ENCODE data around the gene CRADD.
"Not testable (repeated sequence)": the region's sequence is repeated elsewhere in the genome, so short reads cannot be mapped to it uniquely, and the experiment has no call there.

Gene CRADD

DNA sequence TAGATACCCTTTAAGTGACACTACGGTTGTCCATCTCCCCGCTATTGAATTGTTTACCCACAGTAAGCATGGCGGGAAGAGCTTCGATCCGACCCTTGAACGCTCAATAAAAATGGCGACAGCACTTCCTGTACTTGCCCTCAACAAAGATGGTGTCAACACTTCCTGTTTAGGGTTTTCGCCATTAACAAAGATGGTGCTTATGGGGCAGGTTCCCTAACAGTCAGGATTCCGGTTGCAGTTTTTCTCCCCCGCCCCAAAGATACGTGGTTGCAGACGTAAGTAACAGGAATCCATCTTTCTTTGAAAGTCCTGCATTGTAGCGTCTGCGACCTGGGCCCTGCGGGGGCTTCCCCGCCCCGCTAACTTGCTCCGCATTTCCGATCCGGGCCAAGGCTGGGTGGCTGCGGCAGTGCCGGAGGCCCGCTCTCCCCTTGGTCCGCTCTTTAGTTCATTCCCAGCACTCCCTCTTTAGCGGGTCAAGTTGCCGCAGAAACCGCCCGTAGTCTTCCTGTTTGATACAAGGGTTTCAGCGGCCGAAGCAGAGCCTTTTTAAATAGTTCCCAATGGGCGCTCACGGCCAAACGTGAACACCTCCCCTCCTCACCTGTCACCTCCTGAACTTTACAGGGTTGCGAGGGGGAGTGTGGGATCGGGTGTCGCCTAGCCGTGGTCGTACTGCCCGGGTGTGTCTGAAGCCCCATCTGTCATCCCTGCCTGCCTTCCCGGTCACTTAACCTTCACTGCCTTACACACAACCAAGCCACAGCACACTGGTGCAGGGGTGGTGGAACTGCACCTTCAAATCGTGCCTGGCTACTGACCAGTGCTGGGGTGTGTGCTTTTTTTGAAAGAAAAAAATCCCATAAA lies at the start of gene CRADD:
TSS of gene CRADD (plus strand) at position 181 of the 870 bp plus-strand sequence.
- DNase-seq (ENCODE audit: low spot score), result peak; percentile 96

- DNase-seq (ENCODE audit: low spot score), result no peak
These were observed 44.8 kb upstream of the CRADD start for GRCh38 chr12:93632383-93632782.

DNA sequence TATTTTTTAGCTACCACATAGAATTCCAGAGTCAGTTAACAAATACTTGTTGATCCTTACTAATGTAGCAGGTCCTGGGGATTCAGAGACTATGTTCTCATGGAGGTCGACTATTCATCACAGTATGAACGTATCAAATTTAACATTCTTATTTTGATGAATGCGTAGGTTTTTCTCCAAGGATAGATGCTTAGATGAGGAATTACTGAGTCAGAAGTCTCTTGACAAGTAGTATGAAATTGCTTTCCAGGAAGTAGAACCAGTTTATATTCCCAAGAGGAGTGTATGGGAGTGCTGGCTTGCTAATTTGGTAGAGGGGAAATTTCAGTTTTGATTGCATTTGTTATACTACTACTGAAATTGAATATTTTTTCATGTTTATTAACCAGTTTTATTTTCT lies 42.8 kb upstream of the CRADD start:
- DNase-seq (ENCODE audit: low spot score), result no peak

DNA sequence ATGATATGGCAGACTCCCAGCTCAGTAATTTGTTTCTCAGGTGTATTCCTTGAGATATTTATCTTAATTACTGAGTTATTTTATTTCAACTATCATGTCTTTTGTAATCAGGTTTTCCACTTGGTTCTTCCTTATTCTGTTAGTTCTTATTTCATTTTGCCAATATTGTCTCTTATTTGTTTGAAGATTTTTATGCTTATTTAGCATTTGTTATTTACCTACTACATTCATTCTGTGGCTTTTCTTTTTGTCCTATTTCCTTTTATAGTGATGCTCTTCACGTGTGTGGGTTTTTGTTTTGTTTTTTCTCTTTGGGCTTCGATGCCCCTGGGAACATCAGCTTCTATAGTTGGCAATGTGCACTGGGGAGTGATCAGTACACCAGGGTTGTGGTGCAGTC lies 40.5 kb upstream of the CRADD start:
- no peak for DNase-seq (ENCODE audit: low spot score)

DNA sequence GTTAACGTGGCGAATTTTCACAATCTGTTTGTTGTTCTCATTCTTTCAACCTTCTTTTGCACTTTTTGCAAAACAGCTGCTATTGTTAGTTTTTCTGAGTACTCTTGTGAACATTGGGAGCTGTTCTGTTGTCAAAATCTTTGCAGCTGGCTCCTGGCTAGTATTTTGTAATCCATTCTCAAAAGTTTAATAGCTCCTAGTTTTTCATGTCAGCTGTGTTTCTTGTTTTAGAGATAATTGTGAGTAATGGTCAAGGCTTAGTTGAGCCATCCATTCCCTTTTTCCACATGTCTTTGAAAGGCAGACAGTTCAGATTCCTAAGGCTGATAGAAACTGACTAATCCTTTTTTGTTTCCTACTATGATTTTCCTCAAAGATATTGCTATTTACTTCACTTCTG lies 39.1 kb upstream of the CRADD start:
- DNase-seq (ENCODE audit: low spot score), result no peak

DNA sequence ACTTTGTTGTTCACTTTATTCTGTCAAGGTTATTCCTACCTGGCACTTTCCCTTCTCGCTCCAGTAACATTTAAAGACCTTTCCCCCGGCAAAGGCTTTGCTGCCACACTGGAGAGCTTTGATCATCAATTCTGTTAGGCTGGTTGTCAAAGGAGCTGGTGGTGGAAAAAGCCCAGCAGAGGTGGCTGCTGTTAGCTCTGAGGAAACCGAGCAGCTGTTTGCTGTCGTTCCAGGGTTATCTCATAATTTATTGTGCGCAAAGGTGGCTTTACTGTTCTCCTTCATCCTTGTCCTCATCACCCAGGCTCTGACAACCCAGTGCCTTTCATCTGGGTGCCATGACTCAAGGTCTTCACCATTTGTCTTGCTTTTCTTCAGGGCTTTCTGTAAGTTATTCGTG lies 38.2 kb upstream of the CRADD start:
- DNase-seq (ENCODE audit: low spot score), result no peak

DNA sequence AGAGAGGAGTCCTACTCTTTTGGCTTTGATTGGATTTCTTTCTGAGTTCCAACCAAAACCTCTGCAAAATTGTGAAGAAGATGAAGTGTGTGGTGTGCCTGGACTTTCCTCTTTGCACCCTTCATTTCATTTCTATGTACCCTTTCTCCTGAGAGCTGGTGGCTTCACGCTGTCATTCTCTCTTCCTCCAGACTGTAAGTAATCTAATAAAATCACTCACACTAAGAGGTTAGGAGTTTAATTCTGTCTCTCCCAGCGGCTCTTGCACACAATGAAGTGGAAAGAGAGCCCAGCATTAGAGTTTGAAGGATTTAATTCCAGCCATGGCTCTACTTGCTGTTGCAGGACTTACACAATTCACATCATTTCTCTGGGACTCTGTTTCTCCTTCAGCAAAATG lies 37.8 kb upstream of the CRADD start:
- DNase-seq (ENCODE audit: low spot score), result no peak

DNA sequence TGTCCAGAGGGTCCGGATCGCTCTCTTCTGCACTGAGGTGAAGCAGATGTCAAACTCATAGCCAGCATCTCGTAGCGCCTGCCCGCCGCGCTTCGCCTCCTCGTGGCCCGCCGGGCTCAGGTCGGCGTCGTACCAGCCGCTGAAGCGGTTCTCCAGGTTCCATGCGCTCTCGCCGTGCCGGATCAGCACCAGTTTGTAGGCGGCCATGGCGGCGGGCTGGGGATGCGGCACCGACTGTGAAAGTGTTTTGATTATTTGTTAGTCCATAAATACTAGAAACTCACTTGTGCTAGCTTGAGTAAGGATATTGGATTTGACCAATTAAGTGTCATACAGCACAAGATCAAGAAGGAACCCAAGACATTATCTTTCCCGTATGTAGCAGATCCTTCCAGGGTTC lies 35.8 kb upstream of the CRADD start:
- DNase-seq (ENCODE audit: low spot score), result not testable (repeated sequence)

DNA sequence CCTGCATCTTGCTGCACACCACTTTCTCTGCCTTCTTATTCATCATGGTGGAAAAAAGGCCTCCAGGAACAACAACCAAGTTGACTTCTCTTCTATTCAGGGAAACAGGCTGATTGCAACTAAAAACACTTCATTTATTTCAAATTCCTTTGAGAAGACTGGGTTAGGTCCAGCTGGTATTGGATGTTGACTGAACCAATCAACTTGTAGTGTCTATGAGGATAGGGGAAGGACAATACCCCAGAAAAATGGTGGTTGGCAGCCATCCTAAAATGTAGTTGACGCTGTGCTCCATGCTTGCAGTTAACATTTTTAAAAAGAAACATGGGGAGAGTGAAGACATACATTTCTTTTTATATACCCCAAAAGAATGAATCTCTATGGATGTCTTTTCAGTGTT lies 34.4 kb upstream of the CRADD start:
- no peak for DNase-seq (ENCODE audit: low spot score)

DNA sequence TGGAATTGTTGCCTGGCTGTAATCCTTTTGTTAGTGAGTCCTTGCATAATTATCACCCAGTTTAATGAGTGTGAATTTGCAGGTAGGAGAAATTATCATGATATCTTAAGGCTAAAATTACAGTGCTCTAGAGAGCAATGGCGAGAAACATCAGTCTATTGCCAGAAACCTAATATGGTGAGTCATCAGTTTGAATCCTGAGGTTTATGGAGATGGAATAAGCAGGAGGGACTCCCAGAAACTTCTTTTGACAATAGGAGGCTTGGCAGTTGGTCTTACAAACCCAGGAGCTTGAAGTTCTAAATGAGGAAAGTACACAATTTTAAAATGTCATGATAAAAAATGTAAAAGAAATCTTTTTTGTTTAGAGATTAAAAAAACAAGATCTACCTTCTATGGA lies 31.5 kb upstream of the CRADD start:
- DNase-seq (ENCODE audit: low spot score), result no peak

DNA sequence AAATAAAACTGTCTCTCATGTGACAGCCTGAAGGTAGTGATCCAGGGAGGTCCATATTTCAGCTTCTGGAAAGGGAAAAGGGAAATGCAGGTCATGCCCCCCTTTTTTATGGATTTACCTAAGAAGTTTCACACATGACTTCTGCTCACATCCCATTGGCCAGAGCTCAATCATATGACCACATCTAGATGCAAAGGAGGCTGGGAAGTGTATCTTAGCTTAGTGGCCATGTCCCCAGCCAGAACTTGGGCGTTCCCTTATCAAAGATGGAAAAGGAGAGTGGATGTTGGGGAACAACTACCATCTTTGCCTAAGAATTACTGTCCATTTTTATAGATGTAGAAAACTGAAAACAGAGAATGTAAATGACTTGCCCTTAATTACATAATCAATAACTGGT lies 26.5 kb upstream of the CRADD start:
- DNase-seq (ENCODE audit: low spot score), result no peak

DNA sequence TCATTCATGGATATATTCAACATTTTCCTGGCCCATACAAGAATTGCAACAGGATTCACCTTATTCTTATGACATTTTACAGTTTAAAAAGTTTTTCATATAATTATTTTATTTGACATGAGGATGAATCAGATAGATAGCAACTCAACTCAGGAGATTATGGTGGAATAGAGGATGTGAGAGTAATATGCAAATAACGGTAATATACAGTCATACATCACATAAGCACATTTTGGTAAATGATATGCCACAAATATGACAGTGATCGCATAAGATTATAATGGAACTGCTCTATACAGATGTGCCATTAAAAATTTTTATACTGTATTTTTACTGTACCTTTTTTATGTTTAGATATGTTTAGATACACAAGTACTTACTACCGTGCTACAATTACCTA lies 24.1 kb upstream of the CRADD start:
- no peak for DNase-seq (ENCODE audit: low spot score)

DNA sequence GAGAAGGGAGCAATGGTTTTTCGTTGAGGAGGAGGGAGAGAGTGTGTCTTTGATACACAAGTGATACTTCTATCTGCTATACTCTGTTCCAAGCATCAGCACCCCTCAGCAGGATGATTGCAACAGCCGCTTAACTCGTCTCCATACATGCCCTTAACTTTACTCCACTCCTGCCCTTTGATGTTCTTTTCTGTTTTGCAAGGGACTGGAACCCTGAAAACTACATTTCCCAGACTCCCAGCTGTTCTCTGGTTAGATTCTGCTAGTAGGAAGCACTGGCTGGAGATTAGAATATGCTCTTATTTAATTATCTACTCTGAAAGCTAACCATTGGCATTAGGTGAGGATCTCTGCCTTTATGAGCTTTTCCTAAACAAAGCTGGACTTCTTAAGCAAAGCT lies 23.5 kb upstream of the CRADD start:
- DNase-seq (ENCODE audit: low spot score), result no peak

- no peak for DNase-seq (ENCODE audit: low spot score)
These were observed 22.8 kb upstream of the CRADD start for GRCh38 chr12:93654421-93654820.

DNA sequence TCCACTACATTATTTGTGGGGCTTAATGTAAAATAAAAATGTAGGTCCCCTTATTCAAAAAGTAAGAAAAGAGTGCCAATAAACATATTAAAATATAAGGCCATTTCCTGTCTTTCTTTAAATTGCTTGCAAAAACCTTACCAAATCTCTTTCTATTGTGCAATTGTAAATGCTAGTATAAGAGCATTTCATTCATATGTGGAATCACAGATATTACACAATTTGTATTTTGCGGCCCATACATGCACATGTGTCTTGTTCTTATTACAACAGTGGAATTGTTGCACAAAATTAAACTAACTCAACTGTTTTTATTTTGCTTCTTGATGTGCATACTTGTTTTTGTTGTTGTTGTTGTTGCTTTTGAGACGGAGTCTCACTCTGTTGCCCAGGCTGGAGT lies 20.1 kb upstream of the CRADD start:
- no peak for DNase-seq (ENCODE audit: low spot score)

DNA sequence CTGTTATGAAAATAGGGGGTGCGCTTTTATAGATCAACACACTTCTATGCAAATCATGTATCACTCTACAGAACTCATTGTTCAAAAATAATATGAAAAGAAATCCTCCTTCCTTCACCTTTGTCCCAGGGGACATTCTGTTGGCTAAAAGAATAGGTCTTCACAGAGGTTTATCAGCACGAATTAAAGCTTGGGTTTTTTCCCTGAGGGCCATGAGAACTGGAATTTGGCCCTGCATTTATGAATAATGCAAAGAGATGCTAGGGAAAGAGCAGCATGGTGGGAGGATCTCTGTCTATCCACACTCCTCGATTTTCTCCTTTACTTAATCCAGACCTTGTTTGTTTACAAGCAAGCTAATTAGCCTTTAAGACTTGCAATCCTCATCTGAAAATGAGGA lies 16.2 kb upstream of the CRADD start:
- DNase-seq (ENCODE audit: low spot score), result no peak

- DNase-seq (ENCODE audit: low spot score), result no peak
These were observed 14.0 kb upstream of the CRADD start for GRCh38 chr12:93663006-93663728.

DNA sequence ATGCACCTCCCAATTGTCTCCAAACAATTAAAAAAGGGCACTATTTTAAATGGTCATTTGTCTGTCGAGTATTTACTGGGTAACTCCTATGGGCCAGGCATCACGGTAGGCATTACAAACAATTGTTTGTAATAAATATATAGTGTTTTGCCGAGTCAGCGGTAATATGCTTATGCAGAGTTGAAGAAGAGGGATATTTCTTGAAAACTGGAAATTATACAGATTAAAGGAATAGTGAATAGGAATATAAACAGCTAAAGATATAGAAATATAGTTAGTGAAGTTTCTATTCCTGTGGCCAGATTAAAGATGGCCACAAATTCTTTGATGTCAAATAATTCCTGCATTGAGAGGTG lies 13.5 kb upstream of the CRADD start:
- DNase-seq (ENCODE audit: low spot score), result no peak

DNA sequence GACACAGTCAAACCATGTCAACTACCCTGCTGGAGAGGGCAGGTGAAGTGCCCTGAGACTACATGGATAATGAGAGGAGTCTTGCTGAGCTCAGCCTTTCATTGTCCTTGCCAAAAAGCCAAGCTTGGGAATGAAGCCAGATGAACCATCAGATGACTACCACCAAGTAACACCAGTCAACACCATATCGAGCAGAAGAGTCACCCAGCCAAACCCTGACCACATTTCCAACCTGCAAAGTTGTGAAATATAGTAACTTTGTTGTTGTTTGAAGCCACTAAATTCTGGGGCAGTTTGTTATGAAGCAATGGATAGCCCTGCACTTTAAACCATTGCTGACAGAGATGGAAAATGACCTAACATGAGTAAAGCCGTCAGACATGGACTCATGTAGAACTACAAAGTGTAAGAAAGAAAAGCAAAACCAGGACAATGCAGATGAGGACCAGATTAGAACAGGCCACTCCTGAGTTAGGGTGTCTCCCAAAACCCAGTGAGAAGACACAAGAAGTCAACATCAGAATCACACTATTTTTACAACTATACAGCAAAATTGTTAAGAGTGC lies 12.5 kb upstream of the CRADD start:
- DNase-seq (ENCODE audit: low spot score), result no peak

DNA sequence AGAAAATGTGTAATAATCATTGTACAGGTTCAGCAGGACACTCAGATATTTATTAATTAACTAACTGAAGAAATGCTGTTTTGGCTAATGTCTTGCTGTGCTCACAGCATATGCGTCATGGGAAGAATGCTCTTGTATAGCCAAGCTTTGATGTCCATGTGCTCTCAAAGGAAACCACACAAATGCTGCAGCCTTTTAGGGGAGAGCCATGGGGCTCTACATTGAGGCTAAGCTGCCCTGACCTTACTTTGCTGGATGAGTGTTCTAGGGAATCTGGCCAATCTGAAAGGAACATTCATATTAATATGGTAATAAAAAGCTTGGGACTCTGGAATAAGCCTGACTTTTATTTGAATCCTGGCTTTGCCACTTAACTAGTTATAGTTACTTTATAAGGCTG lies 9.5 kb upstream of the CRADD start:
- DNase-seq (ENCODE audit: low spot score), result no peak

- no peak for DNase-seq (ENCODE audit: low spot score)
These were observed 8.2 kb upstream of the CRADD start for GRCh38 chr12:93668919-93669418.

DNA sequence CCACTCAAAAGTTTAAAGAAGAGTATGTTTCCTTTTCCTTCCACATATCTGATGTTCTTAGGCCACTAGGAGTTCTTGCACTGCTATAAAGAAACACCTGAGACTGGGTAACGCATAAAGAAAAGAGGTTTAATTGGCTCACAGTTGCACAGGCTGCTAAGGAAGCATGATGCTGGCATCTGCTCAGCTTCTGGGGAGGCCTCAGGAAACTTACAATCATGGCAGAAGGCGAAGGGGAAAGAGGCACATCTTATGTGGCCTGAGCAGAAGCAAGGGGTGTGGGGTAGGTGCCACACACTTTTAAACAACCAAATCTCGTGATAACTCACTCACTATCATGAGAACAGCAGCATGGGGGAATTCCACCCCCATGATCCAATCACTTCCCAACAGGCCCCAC lies 7.7 kb upstream of the CRADD start:
- DNase-seq (ENCODE audit: low spot score), result no peak

DNA sequence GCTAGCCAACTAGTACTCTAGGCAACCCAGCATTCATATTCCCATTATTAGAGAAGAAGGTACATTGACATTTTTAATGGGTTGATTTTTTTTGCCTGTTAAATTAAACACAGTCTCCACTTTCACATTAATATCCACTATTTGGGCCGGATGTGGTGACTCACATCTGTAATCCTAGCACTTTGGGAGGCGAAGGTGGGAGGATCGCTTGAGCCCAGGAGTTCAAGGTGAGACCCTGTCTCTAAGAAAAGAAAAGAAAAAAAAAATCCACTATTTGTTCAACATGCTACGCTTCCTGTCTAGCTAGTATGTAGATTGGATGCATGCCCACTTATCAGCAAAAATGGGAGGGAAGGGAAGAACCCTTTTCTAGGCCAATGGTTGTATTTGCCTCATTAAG lies 7.1 kb upstream of the CRADD start:
- DNase-seq (ENCODE audit: low spot score), result no peak

All from SW480 (cell line).